ENCODE results near the gene QRICH2. TPM values are rescaled to one million over a fixed set of nuclear protein-coding genes. Genes with fewer than 3 reads are reported as not detected.
A peak's percentile ranks its signal among the peaks of the same experiment; 100 is the strongest.
"Not testable (repeated sequence)": the region's sequence is repeated elsewhere in the genome, so short reads cannot be mapped to it uniquely, and the experiment has no call there.

The QRICH2 gene, protein sequence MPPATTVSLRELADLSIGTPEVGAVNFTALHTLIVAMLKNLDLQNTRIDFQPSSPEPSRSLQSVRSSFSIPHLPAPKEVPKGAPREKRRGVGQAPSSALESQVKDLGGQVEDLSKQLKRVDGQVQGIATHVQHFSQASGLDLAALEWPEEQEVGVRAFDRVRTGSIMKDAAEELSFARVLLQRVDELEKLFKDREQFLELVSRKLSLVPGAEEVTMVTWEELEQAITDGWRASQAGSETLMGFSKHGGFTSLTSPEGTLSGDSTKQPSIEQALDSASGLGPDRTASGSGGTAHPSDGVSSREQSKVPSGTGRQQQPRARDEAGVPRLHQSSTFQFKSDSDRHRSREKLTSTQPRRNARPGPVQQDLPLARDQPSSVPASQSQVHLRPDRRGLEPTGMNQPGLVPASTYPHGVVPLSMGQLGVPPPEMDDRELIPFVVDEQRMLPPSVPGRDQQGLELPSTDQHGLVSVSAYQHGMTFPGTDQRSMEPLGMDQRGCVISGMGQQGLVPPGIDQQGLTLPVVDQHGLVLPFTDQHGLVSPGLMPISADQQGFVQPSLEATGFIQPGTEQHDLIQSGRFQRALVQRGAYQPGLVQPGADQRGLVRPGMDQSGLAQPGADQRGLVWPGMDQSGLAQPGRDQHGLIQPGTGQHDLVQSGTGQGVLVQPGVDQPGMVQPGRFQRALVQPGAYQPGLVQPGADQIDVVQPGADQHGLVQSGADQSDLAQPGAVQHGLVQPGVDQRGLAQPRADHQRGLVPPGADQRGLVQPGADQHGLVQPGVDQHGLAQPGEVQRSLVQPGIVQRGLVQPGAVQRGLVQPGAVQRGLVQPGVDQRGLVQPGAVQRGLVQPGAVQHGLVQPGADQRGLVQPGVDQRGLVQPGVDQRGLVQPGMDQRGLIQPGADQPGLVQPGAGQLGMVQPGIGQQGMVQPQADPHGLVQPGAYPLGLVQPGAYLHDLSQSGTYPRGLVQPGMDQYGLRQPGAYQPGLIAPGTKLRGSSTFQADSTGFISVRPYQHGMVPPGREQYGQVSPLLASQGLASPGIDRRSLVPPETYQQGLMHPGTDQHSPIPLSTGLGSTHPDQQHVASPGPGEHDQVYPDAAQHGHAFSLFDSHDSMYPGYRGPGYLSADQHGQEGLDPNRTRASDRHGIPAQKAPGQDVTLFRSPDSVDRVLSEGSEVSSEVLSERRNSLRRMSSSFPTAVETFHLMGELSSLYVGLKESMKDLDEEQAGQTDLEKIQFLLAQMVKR (N-terminal part only)
- polyA plus RNA-seq (ENCODE audit: insufficient read length) = 5.6 TPM

GRCh38 chr17:76307966-76308338, at the start of gene QRICH2:
Gene QRICH2 (minus strand): TSS chr17:76308276. CDS start chr17:76307998, 278 bp downstream.
- no peak for DNase-seq

DNA sequence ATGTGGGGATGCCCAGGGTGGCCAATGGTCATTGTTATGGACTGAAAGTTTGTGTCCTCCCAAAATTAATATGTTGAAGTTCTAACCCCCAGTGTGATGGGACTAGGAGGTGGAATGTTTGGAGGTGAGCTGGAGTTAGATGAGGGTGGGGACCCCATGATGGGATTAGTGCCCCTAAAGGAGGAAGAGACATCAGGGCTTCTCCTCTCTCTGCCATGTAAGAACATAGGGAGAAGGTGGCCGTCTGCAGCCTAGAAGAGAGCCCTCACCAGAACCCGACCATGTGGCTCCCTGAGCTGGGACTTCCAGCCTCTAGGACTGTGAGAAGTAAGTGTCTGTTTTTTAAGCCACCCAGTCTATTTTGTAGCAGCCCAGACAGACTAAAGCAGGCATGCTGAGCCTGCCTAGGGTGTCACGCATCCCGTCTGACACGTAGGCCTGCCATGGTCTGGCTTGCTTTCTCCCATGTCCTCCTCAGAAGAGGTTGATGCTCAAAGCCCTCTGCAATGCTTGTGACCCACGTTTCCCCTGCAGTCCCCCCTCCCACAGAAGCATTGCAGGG, 49.6 kb upstream of the QRICH2 start:
- no peak for DNase-seq

GRCh38 chr17:76356803-76357456, 48.9 kb upstream of the QRICH2 start:
- no peak for DNase-seq

GRCh38 chr17:76354747-76355310, 46.8 kb upstream of the QRICH2 start:
- no peak for DNase-seq

DNA sequence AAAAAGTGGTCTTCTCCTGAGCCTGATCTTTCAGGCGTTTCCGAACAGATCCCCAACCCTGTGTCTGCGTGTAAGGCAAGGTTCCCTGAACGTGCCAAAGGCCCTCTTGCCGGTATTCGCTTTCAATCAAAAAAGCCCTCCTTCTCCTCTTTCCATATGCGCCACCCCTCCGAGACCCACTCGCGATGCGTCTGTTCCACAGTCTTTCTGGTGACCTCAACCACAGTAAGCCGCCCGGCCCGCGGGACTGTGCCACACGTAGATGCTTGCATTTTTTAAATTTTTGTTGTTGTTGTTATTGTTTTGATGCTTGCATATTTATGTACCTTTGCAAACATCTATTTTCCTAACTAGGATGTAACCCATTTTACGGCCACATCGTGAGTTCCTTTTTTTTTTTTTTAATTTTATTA, 46.2 kb upstream of the QRICH2 start:
- DNase-seq = no peak

DNA sequence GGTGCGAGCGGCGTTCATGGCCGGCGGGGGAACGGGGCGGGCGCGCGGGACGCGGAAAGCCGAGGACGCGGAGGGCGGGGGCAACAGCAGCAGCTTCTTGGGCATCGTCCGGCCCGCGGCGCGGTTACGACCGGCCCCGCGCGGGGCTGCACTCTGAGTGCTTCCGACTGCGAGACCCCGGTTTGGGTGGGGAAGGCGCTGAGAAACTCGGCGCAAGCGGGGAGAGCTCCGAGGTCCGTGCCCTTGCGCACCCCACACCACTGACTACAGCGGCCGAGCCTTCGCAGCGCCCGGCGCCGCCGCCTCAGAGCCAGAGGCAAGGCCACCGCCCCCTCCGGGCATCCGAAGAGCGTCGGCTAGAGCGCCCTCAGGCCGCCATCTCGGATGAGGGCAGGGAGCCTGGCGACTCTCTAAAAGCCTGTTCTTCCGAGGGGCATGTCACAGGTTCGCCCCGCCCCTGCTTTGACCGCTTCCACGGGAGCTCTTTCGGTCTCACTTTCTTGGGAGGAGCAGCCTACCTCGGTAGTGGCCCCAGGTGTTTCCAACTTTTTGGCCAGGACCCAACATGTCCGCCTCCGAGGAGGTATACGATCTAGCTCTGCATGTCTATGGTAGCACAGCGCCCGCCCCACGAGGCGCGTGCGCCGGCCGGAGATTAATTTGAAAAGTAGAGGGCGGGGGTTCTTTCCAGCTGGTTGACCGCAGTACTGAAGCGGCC, 45.7 kb upstream of the QRICH2 start, which contains the start of gene PRPSAP1:
Gene PRPSAP1, minus strand, starts transcription at position 318 of the 718 bp plus-strand sequence. Its CDS starts 213 bp downstream, at position 105.
- DNase-seq = peak; percentile 94

DNA sequence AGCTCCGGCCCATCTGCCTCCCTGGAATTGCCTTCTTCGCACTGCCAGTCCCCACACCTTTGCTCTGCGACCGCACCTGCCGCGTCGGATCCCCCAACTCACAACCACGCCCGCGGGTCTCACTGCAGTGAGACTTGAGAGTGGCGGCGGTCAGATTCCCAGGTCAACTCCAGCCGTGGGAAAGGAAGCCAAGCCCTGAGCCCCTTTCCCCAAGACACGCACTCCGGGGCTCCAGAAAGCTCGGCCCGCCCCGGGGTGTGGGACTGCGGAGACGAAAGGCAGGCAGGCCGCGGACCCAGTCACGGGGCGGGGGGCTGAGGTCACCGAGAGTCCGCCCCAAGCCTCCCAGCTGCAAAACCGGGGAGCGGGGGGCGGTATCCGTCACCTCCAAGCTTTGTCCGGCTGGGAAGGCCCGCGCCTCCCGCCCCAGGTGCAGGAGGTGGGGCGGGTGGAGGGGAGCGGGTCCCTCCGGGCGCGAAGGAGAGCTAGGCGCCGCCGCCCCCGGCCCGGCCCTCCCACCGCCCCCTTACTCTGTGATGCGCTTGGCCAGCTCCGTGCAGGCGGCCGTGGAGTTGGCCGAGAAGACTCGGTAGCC, 45.0 kb upstream of the QRICH2 start:
- no peak for DNase-seq

GRCh38 chr17:76351526-76352071, 43.5 kb upstream of the QRICH2 start:
- DNase-seq = no peak

DNA sequence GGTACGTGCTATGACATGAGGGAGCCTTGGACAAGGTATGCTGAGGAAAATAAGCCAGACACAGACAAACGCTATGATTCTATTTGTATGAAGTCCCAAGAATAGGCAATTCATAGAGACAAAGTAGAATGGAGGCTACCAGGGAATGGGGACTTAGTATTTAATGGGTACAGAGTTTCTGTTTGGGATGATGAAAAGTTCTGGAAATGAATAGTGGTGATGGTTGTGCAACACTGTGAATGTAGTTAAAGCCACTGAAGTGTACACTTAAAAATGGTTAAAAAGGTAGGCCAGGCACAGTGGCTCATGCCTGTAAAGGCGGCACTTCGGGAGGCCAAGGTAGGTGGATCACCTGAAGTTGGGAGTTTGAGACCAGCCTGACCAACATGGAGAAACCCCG, 42.4 kb upstream of the QRICH2 start:
- DNase-seq = no peak

DNA sequence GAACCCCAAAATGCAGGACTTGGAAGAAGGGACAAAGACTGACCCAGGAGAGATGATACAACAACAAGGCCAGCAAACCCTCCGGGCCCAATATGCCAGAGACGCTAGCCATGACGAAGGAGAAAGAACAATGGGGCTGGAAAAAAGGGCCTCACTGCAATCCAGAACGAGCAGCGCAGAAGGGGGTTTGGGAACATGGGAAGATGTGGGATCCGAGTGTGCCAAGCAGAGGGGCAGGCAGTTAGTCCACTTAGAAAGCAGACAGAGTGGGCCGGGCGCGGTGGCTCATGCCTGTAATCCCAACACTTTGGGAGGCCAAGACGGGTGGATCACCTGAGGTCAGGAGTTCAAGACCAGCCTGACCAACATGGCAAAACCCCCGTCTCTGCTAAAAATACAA, 38.9 kb upstream of the QRICH2 start:
- DNase-seq = not testable (repeated sequence)

- DNase-seq = no peak
These were observed 37.4 kb upstream of the QRICH2 start for GRCh38 chr17:76345377-76345974.

DNA sequence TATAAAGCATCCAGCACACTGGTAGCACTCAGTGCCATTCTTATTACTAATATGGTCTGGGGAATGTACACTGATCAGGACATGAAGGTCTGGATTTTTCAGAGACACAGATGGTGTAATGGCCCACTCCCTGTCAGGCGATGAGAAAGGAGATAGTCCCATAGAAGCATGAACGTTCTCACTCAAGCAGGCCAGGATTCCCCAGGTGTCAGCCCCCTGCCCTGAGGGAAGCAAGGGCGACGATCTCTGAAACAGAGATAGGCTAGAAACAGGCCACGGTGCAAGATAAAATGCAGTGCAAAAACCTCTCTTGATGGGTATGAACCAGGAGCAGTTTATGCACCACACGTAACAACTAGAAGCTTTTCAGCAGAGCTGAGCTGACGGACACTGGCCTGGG, 35.0 kb upstream of the QRICH2 start:
- no peak for DNase-seq

DNA sequence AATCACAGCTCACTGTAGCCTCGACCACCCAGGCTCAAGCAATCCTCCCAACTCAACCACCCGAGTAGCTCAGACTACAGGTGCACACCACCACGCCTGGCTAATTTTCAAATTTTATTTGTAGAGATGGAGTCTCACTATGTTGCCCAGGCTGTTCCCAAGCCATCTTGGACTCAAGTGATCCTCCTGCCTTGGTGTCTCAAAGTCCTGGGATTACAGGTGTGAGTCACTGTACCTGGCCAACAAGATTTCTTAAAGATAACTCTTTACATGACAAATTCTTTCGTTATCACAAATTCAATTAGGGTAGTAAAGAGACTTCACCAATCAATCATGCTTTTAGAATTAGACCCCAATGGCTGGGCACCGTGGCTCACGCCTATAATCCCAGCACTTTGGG, 33.2 kb upstream of the QRICH2 start:
- DNase-seq = no peak

DNA sequence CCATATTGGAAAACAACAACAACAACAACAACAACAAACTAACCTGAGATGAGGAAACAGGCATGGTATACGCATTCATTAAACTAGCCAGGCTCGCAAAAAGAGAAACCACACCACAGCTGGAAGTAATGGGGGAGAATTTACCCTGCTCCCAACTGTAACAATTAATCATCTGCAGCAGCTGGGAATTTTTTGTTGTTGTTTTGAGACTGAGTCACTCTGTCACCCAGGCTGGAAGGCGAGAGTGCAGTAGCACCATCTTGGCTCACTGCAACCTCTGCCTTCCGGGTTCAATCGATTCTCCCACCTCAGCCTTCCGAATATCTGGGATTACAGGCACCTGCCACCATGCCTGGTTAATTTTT, 29.3 kb upstream of the QRICH2 start:
- no peak for DNase-seq

- no peak for DNase-seq
These were observed 28.8 kb upstream of the QRICH2 start for GRCh38 chr17:76336756-76337412.

DNA sequence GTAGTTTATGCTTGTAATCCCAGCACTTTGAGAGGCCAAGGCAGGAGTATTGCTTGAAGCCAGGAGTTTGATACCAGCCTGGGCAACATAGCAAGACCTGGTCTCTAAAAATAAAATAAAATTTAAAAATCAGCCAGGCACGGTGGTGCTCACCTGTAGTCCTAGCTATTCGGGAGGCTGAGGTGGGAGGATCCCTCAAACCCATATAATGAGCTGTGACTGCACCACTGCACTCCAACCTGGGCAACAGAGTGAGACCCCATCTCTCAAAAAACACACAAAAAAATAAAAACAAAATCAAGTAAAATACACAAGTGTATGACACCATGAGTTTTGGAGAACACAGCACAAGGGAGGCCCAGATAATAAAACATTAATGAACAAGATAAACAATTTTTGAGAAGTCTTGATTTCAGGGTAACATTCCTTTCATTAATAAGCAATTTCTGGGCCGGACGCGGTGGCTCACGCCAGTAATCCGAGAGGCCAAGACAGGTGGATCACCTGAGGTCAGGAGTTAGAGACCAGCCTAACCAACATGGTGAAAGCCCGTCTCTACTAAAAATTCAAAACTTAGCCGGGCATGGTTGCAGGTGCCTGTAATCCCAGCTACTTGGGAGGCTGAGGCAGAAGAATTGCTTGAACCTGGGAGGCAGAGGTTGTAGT, 27.8 kb upstream of the QRICH2 start:
- no peak for DNase-seq

DNA sequence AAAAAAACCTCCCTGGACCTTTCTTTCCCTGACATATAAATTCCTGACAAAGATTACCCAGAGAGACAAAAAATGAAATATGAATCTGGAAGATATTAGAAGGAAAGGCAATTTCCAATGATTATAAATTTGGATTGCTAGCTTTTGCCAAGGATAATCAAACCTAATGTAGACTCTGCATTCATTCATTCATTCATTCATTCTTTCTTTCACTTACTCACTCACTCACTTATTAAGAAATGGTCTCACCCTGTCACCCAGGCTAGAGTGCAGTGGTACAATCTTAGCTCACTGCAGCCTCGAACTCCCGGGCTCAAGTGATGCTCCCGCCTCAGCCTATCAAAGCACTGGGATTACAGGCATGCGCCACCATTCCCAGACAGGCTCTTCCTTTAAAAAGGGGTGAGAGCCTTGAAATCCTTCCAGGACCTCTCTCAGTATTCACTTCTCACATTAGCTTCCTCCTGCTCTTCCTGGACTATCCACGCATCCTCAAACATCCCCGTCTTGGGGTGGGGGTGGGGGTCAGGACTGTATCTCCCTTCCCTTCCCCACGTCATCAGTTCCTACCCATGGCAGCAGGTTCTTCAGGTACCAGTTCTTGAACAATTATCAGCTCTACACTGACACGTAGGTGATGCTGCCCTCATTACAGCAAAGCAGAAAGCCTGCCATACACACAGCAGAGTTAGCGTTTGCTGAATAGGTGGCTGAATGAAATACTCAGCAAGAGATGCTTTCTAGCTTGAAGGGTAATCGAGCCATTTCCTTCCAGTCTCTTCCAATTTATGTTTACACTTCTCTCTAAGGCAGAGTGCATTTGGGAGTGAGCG, 25.8 kb upstream of the QRICH2 start:
- DNase-seq = no peak

- no peak for DNase-seq
These were observed 23.0 kb upstream of the QRICH2 start for GRCh38 chr17:76331083-76331482.
